Central memory CD4-positive, alpha-beta T cell (primary cell): ENCODE data around the gene CAMK2G.

Experiments
- DNase-seq: peaks from one replicate; pipeline ENCODE4 v3.0.0; 2022

CAMK2G gene

DNA sequence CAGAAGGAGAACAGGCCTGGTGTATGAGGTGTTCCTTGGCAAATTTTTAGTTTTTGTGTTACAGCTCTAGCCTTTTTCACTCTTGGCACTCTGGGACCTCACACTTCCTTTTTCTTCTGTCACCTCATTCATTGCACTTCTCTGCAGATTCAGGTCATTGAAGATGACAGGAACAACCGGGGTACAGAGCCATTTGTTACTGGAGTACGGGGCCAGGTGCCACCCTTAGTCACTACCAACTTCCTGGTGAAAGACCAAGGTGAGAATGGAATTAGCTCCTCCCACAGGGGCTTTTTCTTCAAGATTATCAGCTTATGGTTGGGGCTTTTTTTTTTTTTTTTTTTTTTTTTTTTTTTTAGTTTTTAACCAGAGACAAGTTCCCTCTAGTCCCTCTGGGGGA, 111.0 kb downstream of the CAMK2G start:
- no peak for DNase-seq

DNA sequence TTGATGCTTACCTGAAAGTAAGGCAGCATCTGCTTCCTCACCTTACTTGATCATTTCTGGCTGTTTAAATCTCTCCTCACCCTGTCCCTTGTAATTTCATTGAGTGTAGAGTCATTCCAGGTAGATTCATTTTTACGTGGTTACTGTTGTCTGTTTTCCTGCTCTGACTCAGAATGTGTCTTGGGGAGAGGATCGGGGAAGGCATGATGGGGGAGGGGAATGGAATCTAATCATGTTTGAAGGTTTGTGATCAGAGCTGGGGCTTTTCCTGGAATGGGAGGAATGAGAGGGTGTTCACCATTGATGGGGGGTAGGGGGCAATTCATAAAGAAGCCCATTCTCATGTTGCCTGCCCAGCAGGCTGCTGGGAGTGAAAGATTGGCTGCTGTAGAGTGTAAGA, 111.4 kb downstream of the CAMK2G start:
- DNase-seq: no peak
